ENCODE results near the gene ADAMTS13.

ADAMTS13 gene

DNA sequence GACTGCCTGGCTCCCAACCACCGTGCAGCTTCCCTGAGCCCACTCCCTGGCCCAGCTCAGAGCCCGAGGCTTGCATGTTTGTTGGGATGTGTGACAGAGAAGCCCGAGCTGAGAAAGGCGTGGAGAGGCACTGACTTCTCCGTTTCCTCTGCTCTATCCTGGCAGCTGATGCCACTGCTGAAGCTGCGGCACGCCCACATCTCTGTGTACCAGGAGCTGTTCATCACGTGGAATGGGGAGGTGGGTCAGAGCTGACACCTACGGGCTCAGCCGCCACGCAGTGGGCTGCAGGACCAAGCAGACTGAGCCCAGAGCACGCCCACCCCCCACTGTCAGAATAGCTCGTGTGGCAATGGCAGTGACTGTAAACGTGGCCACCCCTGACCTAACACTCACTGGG, 36.7 kb upstream of the ADAMTS13 start:
- Histone ChIP-seq H3K79me2 (ENCODE audit: insufficient read depth, low read length) (no peaks in the 10 kb centered on the region), H4K20me1 (ENCODE audit: low read depth, low read length) (no peaks in the 10 kb centered on the region), H3K9me2 (replicated peaks; ENCODE audit: insufficient read depth, low read length) (no peaks in the 10 kb centered on the region), H3K27me3 (ENCODE audit: low read length) (no peaks in the 10 kb centered on the region), H3K36me3 (ENCODE audit: low read length) (no peaks in the 10 kb centered on the region), H3K4me2 (ENCODE audit: low read depth, low read length, poor library complexity, severe bottlenecking) (no peak overlapping the region), H2AFZ (ENCODE audit: low read depth, low read length, severe bottlenecking) (no peak overlapping the region), H3K9me3 (ENCODE audit: insufficient read depth, low read length) (no peaks in the 10 kb centered on the region; the same call in 1 of the 2 replicates), H3K4me3 (ENCODE audit: insufficient read depth, low read length, poor library complexity, severe bottlenecking) (no peak overlapping the region), H3F3A (ENCODE audit: insufficient read depth) (no peaks in the 10 kb centered on the region), H3K9ac (ENCODE audit: low read length) (no peak overlapping the region), H3K27ac (ENCODE audit: low read depth, low read length) (no peak overlapping the region)
- TF ChIP-seq EZH2phosphoT487 (conservative IDR thresholded peaks at IDR 0.05; ENCODE audit: low read length) (no peak), CTCF (IDR thresholded peaks at IDR 0.05; ENCODE audit: insufficient read depth, low read length, poor library complexity, severe bottlenecking) (no peak)

DNA sequence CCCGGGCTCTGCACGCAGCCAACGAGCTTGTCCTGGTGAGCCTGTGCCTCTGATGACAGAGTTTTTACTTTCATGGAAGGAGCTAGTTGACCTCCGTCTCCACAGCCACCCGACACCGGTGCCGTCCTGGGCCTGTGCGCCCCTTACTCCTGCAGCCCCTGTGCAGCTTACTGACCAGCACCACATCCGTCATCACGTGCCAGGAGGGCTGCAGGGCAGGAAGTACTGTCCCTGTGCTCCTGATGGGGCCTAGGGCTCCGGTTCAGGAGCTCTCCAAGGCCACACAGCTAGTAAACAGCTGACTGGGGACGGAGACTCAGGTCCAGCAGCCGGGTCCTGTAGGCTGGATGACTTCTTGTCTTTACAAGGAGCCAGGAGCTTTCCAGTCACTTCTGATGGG, 35.8 kb upstream of the ADAMTS13 start:
- no peaks in the 10 kb centered on the region for H3K79me2 ChIP-seq (ENCODE audit: insufficient read depth, low read length)
- no peak overlapping the region for H3K4me3 ChIP-seq (ENCODE audit: insufficient read depth, low read length, poor library complexity, severe bottlenecking)
- H3K9me2 ChIP-seq (replicated peaks; ENCODE audit: insufficient read depth, low read length), result no peaks in the 10 kb centered on the region
- H3K4me2 ChIP-seq (ENCODE audit: low read depth, low read length, poor library complexity, severe bottlenecking), result no peak overlapping the region
- no peaks in the 10 kb centered on the region for H3K27me3 ChIP-seq (ENCODE audit: low read length)
- no peaks in the 10 kb centered on the region for H4K20me1 ChIP-seq (ENCODE audit: low read depth, low read length)
- H3K36me3 ChIP-seq (ENCODE audit: low read length), result no peaks in the 10 kb centered on the region
- H3K9ac ChIP-seq (ENCODE audit: low read length), result no peak overlapping the region
- H3K27ac ChIP-seq (ENCODE audit: low read depth, low read length), result no peak overlapping the region
- H3K9me3 ChIP-seq (ENCODE audit: insufficient read depth, low read length), result no peaks in the 10 kb centered on the region; the same call in 1 of the 2 replicates
- TF ChIP-seq EZH2phosphoT487 (conservative IDR thresholded peaks at IDR 0.05; ENCODE audit: low read length), result no peak
- no peak for TF ChIP-seq CTCF (IDR thresholded peaks at IDR 0.05; ENCODE audit: insufficient read depth, low read length, poor library complexity, severe bottlenecking)
- no peaks in the 10 kb centered on the region for H3F3A ChIP-seq (ENCODE audit: insufficient read depth)
- H2AFZ ChIP-seq (ENCODE audit: low read depth, low read length, severe bottlenecking), result no peak overlapping the region

GRCh38 chr9:133387680-133388079, 34.5 kb upstream of the ADAMTS13 start:
- Histone ChIP-seq H3K9me2 (replicated peaks; ENCODE audit: insufficient read depth, low read length) (no peaks in the 10 kb centered on the region), H3K27me3 (ENCODE audit: low read length) (no peaks in the 10 kb centered on the region), H3K79me2 (ENCODE audit: insufficient read depth, low read length) (no peaks in the 10 kb centered on the region), H2AFZ (ENCODE audit: low read depth, low read length, severe bottlenecking) (no peak overlapping the region), H4K20me1 (ENCODE audit: low read depth, low read length) (no peaks in the 10 kb centered on the region), H3K4me2 (ENCODE audit: low read depth, low read length, poor library complexity, severe bottlenecking) (no peak overlapping the region), H3K27ac (ENCODE audit: low read depth, low read length) (no peak overlapping the region), H3K4me3 (ENCODE audit: insufficient read depth, low read length, poor library complexity, severe bottlenecking) (no peak overlapping the region), H3F3A (ENCODE audit: insufficient read depth) (no peaks in the 10 kb centered on the region), H3K9ac (ENCODE audit: low read length) (no peak overlapping the region), H3K9me3 (ENCODE audit: insufficient read depth, low read length) (no peaks in the 10 kb centered on the region; the same call in 1 of the 2 replicates), H3K36me3 (ENCODE audit: low read length) (no peaks in the 10 kb centered on the region)
- TF ChIP-seq EZH2phosphoT487 (conservative IDR thresholded peaks at IDR 0.05; ENCODE audit: low read length) (no peak), CTCF (IDR thresholded peaks at IDR 0.05; ENCODE audit: insufficient read depth, low read length, poor library complexity, severe bottlenecking) (no peak)
